ENCODE data around the gene PDZRN4.

The PDZRN4 gene

GRCh38 chr12:41619705-41620104 is 431.6 kb downstream of the PDZRN4 start:
- in situ Hi-C loops (cut with MboI; ENCODE audit: low sequenced_read_pairs): no loop called here

- in situ Hi-C loops (cut with MboI; ENCODE audit: low sequenced_read_pairs): no loop called here
Observed at GRCh38 chr12:41621291-41621690, 433.2 kb downstream of the PDZRN4 start.

Data from HL-60/S4 treated with phorbol 12-myristate 13-acetate at 8.2 ng/mL for 4 days and 3 days (cell line).